IMR-90 (cell line): Measurements from ENCODE around the gene DESI2. TPM values are rescaled to one million over a fixed set of nuclear protein-coding genes. Genes with fewer than 3 reads are reported as not detected.

Source experiments
- ATAC-seq: fragments of 200-7000 bp; cut with Tn5 transposase; 2 replicates; pipeline ENCODE4 v1.9.1; 2020; ENCODE audit warnings: low read depth, mild to moderate bottlenecking, moderate library complexity
- BruUV-seq: library from RNA; stranded (reverse); fragments of 400-500 nt; replicated peaks from 2 replicates; lab custom pipeline; 2021; lab: Mats Ljungman, UMichigan
- CTCF ChIA-PET: fragments of 300-600 bp; formaldehyde crosslinking; extraction: SDS; loops from one replicate; lab custom pipeline; 2021; ENCODE audit warnings: antibody characterized with exemption; lab: Yijun Ruan, JAX
- POLR2A ChIA-PET: fragments of 300-600 bp; sonication (Branson Sonifier 250); formaldehyde crosslinking; loops from one replicate; lab custom pipeline; 2022; ENCODE audit warnings: antibody characterized with exemption; ENCODE audit not compliant: unreplicated experiment; lab: Charles Lee
- DNase-seq: peaks from one replicate; pipeline ENCODE4 v3.0.0; 2013
- H2AFZ ChIP-seq: replicated peaks from 2 replicates; pipeline ENCODE3; 2013; ENCODE audit warnings: low read length, mild to moderate bottlenecking; ENCODE audit not compliant: poor library complexity
- H2AK5ac ChIP-seq: 2 replicates; pipeline ENCODE4 v1.6.1; 2013; ENCODE audit warnings: low read depth, low read length, inconsistent platforms
- H2AK9ac ChIP-seq: replicated peaks from 2 replicates; pipeline ENCODE3; 2013; ENCODE audit warnings: mild to moderate bottlenecking, low read depth, low read length, moderate library complexity; ENCODE audit not compliant: poor library complexity
- H2BK120ac ChIP-seq: 2 replicates; pipeline ENCODE4 v1.6.1; 2013; ENCODE audit warnings: low read depth, low read length, inconsistent platforms
- H2BK15ac ChIP-seq: 3 replicates; pipeline ENCODE4 v1.6.1; 2013; ENCODE audit warnings: low read depth, low read length, inconsistent platforms
- H2BK20ac ChIP-seq: 2 replicates; pipeline ENCODE4 v1.6.1; 2013; ENCODE audit warnings: low read depth, mild to moderate bottlenecking, inconsistent platforms, low read length, moderate library complexity
- H2BK5ac ChIP-seq: 2 replicates; pipeline ENCODE4 v1.6.1; 2013; ENCODE audit warnings: mild to moderate bottlenecking, low read depth, low read length, inconsistent platforms; ENCODE audit not compliant: poor library complexity, severe bottlenecking
- H3K14ac ChIP-seq: replicated peaks from 2 replicates; pipeline ENCODE4 v1.6.1; 2013; ENCODE audit warnings: low read depth, low read length, inconsistent platforms
- H3K18ac ChIP-seq: 2 replicates; pipeline ENCODE4 v1.6.1; 2013; ENCODE audit warnings: low read depth, low read length, control low read depth
- H3K23ac ChIP-seq: 2 replicates; pipeline ENCODE4 v1.6.1; 2013; ENCODE audit warnings: low read depth, low read length, inconsistent platforms
- H3K27ac ChIP-seq: 2 replicates; pipeline ENCODE4 v1.5.1; 2013; ENCODE audit warnings: mild to moderate bottlenecking, control low read depth, low read length; ENCODE audit not compliant: insufficient read depth
- H3K27me3 ChIP-seq: 2 replicates; pipeline ENCODE4 v1.6.1; 2013; ENCODE audit warnings: low read length; ENCODE audit not compliant: control insufficient read depth, insufficient read depth
- H3K36me3 ChIP-seq: 2 replicates; pipeline ENCODE4 v1.6.1; 2013; ENCODE audit warnings: low read length, mixed read lengths; ENCODE audit not compliant: control insufficient read depth, insufficient read depth
- H3K4ac ChIP-seq: 2 replicates; pipeline ENCODE4 v1.6.1; 2013; ENCODE audit warnings: low read depth, low read length, inconsistent platforms
- H3K4me1 ChIP-seq: 2 replicates; pipeline ENCODE4 v1.6.1; 2013; ENCODE audit warnings: low read length, mixed read lengths; ENCODE audit not compliant: control insufficient read depth, insufficient read depth
- H3K4me2 ChIP-seq: 2 replicates; pipeline ENCODE4 v1.6.1; 2013; ENCODE audit warnings: low read depth, mild to moderate bottlenecking, control low read depth, low read length, moderate library complexity
- H3K4me3 ChIP-seq: 2 replicates; pipeline ENCODE4 v1.5.1; 2013; ENCODE audit warnings: low read depth, mild to moderate bottlenecking, control low read depth, low read length, moderate library complexity; ENCODE audit not compliant: insufficient read depth
- H3K56ac ChIP-seq: 2 replicates; pipeline ENCODE4 v1.6.1; 2013; ENCODE audit warnings: low read length, inconsistent platforms; ENCODE audit not compliant: insufficient read depth; ENCODE audit errors: extremely low read depth
- H3K79me1 ChIP-seq, 2 experiments: 2 replicates each; pipeline ENCODE4 v1.6.1; 2013; ENCODE audit warnings: low read length in 2 of 2, inconsistent platforms in 1 of 2, low read depth in 1 of 2
- H3K9ac ChIP-seq: 2 replicates; pipeline ENCODE4 v1.6.1; 2013; ENCODE audit warnings: low read depth, low read length, control low read depth
- H3K9me1 ChIP-seq: 2 replicates; pipeline ENCODE4 v1.6.1; 2013; ENCODE audit warnings: low read length, inconsistent platforms; ENCODE audit not compliant: insufficient read depth
- H3K9me3 ChIP-seq: 2 replicates; pipeline ENCODE4 v1.6.1; 2013; ENCODE audit warnings: low read length; ENCODE audit not compliant: control insufficient read depth, insufficient read depth
- H4K20me1 ChIP-seq: 2 replicates; pipeline ENCODE4 v1.6.1; 2013; ENCODE audit warnings: low read length, inconsistent platforms; ENCODE audit not compliant: insufficient read depth
- H4K5ac ChIP-seq: 2 replicates; pipeline ENCODE4 v1.6.1; 2013; ENCODE audit warnings: mild to moderate bottlenecking, low read depth, low read length, control low read depth
- H4K8ac ChIP-seq, 2 experiments: 2 replicates each; pipeline ENCODE4 v1.6.1; 2013; ENCODE audit warnings: low read depth in 2 of 2, low read length in 2 of 2, control low read depth in 1 of 2, inconsistent platforms in 1 of 2
- H4K91ac ChIP-seq: 2 replicates; pipeline ENCODE4 v1.6.1; 2013; ENCODE audit warnings: low read depth, low read length, inconsistent platforms; ENCODE audit not compliant: insufficient read depth
- BHLHE40 ChIP-seq: fragments of 150-350 bp; IDR thresholded peaks from 2 replicates; pipeline ENCODE4 v1.6.1; 2016; ENCODE audit warnings: mild to moderate bottlenecking, low read depth, low read length
- CEBPB ChIP-seq: IDR thresholded peaks from 2 replicates; pipeline ENCODE4 v1.6.1; 2012; ENCODE audit warnings: low read depth, low read length, improper control_type of control experiment
- CHD1 ChIP-seq: IDR thresholded peaks from 2 replicates; pipeline ENCODE4 v1.6.1; 2012; ENCODE audit warnings: low read depth, low read length, improper control_type of control experiment
- CTCF ChIP-seq: conservative IDR thresholded peaks from 2 replicates; pipeline ENCODE4 v1.5.1; 2012; ENCODE audit warnings: mild to moderate bottlenecking, low read depth, low read length, improper control_type of control experiment
- ELK1 ChIP-seq: fragments of 150-350 bp; IDR thresholded peaks from 2 replicates; pipeline ENCODE4 v1.6.1; 2016; ENCODE audit warnings: low read depth, mild to moderate bottlenecking, low read length, moderate library complexity, borderline replicate concordance
- FOS ChIP-seq: fragments of 150-350 bp; IDR thresholded peaks from 2 replicates; pipeline ENCODE4 v1.6.1; 2016; ENCODE audit warnings: low read depth, low read length
- MAFK ChIP-seq: IDR thresholded peaks from 2 replicates; pipeline ENCODE4 v1.6.1; 2012; ENCODE audit warnings: low read depth, low read length, improper control_type of control experiment
- MAZ ChIP-seq: IDR thresholded peaks from 2 replicates; pipeline ENCODE4 v1.6.1; 2012; ENCODE audit warnings: low read depth, mild to moderate bottlenecking, low read length, improper control_type of control experiment, moderate library complexity, borderline replicate concordance
- MXI1 ChIP-seq: IDR thresholded peaks from 2 replicates; pipeline ENCODE4 v1.6.1; 2012; ENCODE audit warnings: low read depth, mild to moderate bottlenecking, low read length, moderate library complexity, borderline replicate concordance
- NFE2L2 ChIP-seq: fragments of 150-350 bp; IDR thresholded peaks from 2 replicates; pipeline ENCODE4 v1.6.1; 2016; ENCODE audit warnings: low read depth, mild to moderate bottlenecking, low read length
- POLR2A ChIP-seq: IDR thresholded peaks from 2 replicates; pipeline ENCODE4 v1.6.1; 2012; ENCODE audit warnings: mild to moderate bottlenecking, low read depth, low read length
- RAD21 ChIP-seq: IDR thresholded peaks from 2 replicates; pipeline ENCODE4 v1.6.1; 2012; ENCODE audit warnings: low read length, improper control_type of control experiment
- RCOR1 ChIP-seq: IDR thresholded peaks from 2 replicates; pipeline ENCODE4 v1.6.1; 2012; ENCODE audit warnings: mild to moderate bottlenecking, low read length, improper control_type of control experiment; ENCODE audit not compliant: insufficient replicate concordance
- RFX5 ChIP-seq: IDR thresholded peaks from 2 replicates; pipeline ENCODE4 v1.8.0; 2012; ENCODE audit warnings: low read depth, mild to moderate bottlenecking, low read length, moderate library complexity
- SMC3 ChIP-seq: fragments of 150-350 bp; IDR thresholded peaks from 2 replicates; pipeline ENCODE4 v1.6.1; 2016; ENCODE audit warnings: low read depth, mild to moderate bottlenecking, antibody characterized with exemption, low read length, moderate library complexity
- USF2 ChIP-seq: fragments of 150-350 bp; IDR thresholded peaks from 2 replicates; pipeline ENCODE4 v1.6.1; 2017; ENCODE audit warnings: mild to moderate bottlenecking, antibody characterized with exemption, low read length, low read depth
- WGBS, 2 experiments: methylation state at CpG; one replicate each; pipeline versions ENCODE4 v1.1.5 to v1.1.7; 2013; ENCODE audit warnings: missing lambda C conversion rate in 2 of 2; ENCODE audit not compliant: insufficient read length in 1 of 2; ENCODE audit errors: extremely low coverage in 2 of 2; 5-methylcytosine and 5-hydroxymethylcytosine counted together
- dilution Hi-C: fragments of 300-500 bp; cut with HindIII; formaldehyde crosslinking; loops from one replicate; pipeline ENCODE4 v1.14.3; 2018; ENCODE audit warnings: low sequenced_read_pairs; ENCODE audit not compliant: unreplicated experiment
- in situ Hi-C: fragments of 300-500 bp; cut with MboI; formaldehyde crosslinking; loops from 3 replicates; pipeline ENCODE4 v1.14.3; 2019; ENCODE audit warnings: low sequenced_read_pairs, inconsistent platforms, mixed read lengths
- intact Hi-C: fragments of 100-400 bp; cut with micrococcal nuclease; formaldehyde crosslinking; loops from 2 replicates; pipeline ENCODE4 v1.10.0; 2022
- polyA plus RNA-seq, 3 experiments: library from polyadenylated mRNA; depleted of rRNA; stranded (reverse); fragments of >200 nt; gene quantifications; 2 replicates each; pipeline ENCODE4 v1.2.3, GENCODE V29; 2012; ENCODE audit warnings: low replicate concordance in 1 of 3
- total RNA-seq: library from RNA; depleted of rRNA; stranded (reverse); fragments of >200 nt; gene quantifications from 2 replicates; pipeline ENCODE4 v1.2.3, GENCODE V29; 2012

Gene DESI2
- total and polyA plus RNA-seq, 2 of the 4 experiments (the other 2 are of a cell fraction): 19.0 to 43.6 TPM

- Histone ChIP-seq H4K20me1 (no peaks in the 10 kb centered on the region), H2BK5ac (no peak overlapping the region), H4K5ac (peak overlapping the region; percentile 20; the same call in 1 of the 2 replicates), H3K9ac (no peak overlapping the region), H3K23ac (no peak overlapping the region), H4K8ac (peak overlapping the region in 1 of 2 experiments; percentile 85; a peak in 2 of 4 replicates), H3K27ac (no peak overlapping the region), H3K9me1 (no peaks in the 10 kb centered on the region), H2AK5ac (no peak overlapping the region), H3K4me1 (no peaks in the 10 kb centered on the region), H2AFZ (peak overlapping the region; percentile 91), H2BK20ac (no peak overlapping the region), H2AK9ac (no peak overlapping the region), H3K56ac (no peak overlapping the region), H2BK120ac (no peak overlapping the region), H3K79me1 (no peaks in the 10 kb centered on the region), H3K27me3 (no peaks in the 10 kb centered on the region), H3K4me2 (peak overlapping the region; percentile 52), H3K4ac (no peak overlapping the region), H3K36me3 (no peaks in the 10 kb centered on the region), H3K4me3 (peak overlapping the region; percentile 54; the same call in 1 of the 2 replicates), H3K14ac (no peak overlapping the region), H2BK15ac (no peak overlapping the region), H4K91ac (no peak overlapping the region), H3K18ac (no peak overlapping the region), H3K9me3 (peaks cover 5% of the 10 kb centered on the region)
- no peak; the same call in 1 of the 2 replicates for ATAC-seq
- in situ Hi-C loops (no loop called here), intact Hi-C loops (no loop called here), dilution Hi-C loops (no loop called here)
- TF ChIP-seq CTCF (no peak), RAD21 (no peak), BHLHE40 (no peak), CHD1 (no peak), MAFK (no peak), MAZ (no peak), MXI1 (no peak), ELK1 (no peak), CEBPB (no peak), FOS (no peak), RFX5 (no peak), SMC3 (no peak), RCOR1 (no peak), USF2 (no peak), NFE2L2 (no peak), POLR2A (no peak)
- DNase-seq: no peak
- no TSS peak for BruUV-seq
- ChIA-PET CTCF (no interaction called here), POLR2A (no interaction called here)
- WGBS, 2 experiments: 60% methylated on average over 8 of the region's 28 CpGs; no CpG with 5 or more reads in 1 of the 2 experiments
These were observed 78.1 kb downstream of the DESI2 start for GRCh38 chr1:244730934-244731434.
